Peyer's patch (tissue), 4 donors: Measurements from ENCODE around the gene ARID5A.

Experiments used
- CTCF ChIP-seq, 6 experiments: fragments of 450-650 bp in 4 of 6; fragments of 200-600 bp in 2 of 6; sonication (generic) in 1 of 6; IDR thresholded peaks; one replicate each; pipeline ENCODE4 v1.5.1; 2017 to 2019; ENCODE audit warnings: antibody characterized with exemption in 6 of 6, mild to moderate bottlenecking in 3 of 6, moderate library complexity in 1 of 6
- POLR2A ChIP-seq, 2 donors: fragments of 450-650 bp; IDR thresholded peaks; one replicate each; pipeline ENCODE4 v1.5.1; 2017; ENCODE audit warnings: antibody characterized with exemption in 2 of 2, mild to moderate bottlenecking in 2 of 2, moderate library complexity in 2 of 2

- TF ChIP-seq CTCF (IDR thresholded peaks at IDR 0.05): no peak
- TF ChIP-seq POLR2A (IDR thresholded peaks at IDR 0.05): no peak
Observed at GRCh38 chr2:96558485-96558884, 21.9 kb downstream of the ARID5A start.
